HT1080 (cell line): ENCODE measurements around the gene TOMM6. TPM values are rescaled to one million over a fixed set of nuclear protein-coding genes. Genes with fewer than 3 reads are reported as not detected.
A peak's percentile ranks its signal among the peaks of the same experiment; 100 is the strongest.
"Not testable (repeated sequence)": the region's sequence is repeated elsewhere in the genome, so short reads cannot be mapped to it uniquely, and the experiment has no call there.

Source experiments
- DNase-seq: peaks from one replicate; pipeline ENCODE4 v3.0.0-alpha.2; 2015; ENCODE audit warnings: low read depth
- total RNA-seq: library from RNA; depleted of rRNA; stranded (reverse); fragments of >200 nt; shearing (Covaris generic); gene quantifications from 2 replicates; pipeline ENCODE4 v1.2.3, GENCODE V29; 2014

TOMM6 gene
- total RNA-seq, 1 experiment from 2014 or later = 246 TPM

DNA sequence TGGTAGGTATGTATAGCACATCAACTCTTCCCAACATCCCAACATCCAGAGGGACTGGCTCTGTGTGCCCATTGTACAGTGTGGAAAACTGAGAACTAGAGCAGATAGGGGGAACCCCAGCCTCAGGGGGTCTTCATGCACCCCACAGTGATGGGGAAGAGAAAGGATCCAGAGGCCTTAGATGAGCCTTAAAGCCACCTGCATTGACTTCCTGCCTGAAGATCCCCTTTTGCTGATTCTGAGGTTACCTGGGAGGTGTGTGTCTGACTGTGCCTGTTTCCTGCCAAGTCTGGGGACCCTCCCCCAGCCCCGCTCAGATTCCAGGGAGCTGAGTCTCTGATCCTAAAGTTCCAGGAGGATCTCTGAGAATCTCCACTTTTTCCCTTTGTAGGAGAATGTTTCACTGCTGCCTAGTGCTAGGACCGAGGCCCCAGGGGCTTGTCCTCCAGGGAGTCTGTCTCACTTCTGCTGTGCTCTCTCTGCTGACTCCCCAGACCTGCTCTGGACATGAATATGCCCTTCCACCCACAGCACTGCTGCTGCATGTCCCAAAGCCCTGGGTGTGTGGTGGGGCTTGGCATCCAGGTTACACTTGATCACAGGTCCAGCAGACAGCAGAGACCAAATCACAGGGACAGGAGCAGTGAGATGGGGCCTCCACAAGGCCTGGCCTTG lies 27.5 kb upstream of the TOMM6 start:
- DNase-seq = no peak

DNA sequence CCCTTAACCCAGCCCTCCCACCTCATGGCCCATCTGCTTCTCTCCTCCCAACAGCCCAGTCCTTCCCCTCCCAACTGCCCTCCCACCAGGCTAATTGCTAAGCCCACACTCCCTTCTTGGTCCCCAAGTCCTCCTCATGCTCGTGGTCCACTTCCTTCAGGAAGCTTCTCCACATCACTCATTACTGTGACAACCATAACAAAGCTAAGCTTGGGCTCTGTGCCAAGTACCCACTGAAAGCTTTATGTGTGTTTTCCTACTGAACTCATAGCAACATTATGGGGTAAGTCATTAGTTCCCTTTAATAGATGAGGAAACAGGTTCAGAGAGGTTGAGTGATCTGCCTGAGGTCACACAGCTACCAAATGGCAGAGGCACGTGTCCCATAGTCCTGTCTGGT lies 24.0 kb upstream of the TOMM6 start:
- DNase-seq = no peak

DNA sequence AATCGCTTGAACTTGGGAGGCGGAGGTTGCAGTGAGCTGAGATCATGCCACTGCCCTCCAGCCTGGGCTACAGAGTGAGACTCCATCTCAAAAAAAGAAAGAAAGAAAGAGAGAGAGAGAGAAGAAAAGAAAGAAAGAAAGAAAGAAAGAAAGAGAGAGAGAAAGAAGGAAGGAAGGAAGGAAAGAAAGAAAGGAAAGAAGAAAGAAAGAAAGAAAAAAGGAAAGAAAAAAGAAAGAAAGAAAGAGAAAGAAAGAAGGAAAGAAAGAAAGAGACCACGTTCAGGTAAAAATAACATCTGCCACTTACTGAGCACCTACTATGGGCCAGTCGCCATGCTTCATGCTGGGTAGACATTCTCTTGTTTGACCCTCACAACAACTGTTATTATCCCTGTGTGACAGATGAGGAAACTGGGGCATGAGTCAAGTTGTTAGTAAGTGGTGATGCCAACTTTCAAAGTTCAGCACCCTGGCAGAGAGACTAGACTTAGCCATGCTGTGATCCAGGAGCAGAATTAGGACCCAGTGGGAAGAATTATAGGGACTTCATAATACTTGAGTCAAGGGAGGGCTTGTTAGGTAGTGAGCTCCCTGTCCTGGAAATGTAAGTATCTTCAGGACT lies 21.3 kb upstream of the TOMM6 start:
- not testable (repeated sequence) for DNase-seq

DNA sequence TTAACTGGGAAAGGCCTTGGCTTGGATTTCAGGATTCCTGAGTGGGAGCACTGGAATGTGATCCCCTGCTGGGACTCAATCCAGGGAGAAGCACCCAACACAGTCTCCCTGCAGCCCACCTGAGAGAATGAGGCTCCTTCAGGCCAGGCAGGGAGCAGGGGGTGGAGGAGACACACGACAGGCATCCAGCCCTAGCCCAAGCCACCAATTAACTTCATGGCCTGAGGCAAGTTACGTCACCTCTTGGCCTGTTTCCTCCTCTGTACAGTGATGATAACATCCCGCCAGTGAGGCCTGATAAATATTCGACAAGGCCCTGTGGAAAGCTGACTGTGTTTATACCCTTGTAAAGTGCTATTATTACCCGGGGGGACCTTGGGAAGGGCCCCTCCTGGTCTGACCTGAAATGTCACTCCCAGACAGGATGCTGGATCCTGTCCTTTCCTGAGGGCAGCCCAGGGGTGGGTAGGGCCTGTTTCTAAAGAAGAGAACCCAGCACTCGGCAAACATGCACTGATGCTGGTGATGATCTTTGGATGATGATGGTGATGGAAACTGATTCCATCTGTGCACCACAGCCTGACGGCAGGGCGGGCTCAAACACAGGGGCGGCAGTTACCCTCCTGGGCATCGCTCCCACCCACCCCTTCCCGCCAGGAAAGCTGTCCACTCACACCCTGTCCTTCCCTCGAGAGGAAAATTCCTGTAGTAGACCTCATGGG lies 20.2 kb upstream of the TOMM6 start:
- DNase-seq = no peak

DNA sequence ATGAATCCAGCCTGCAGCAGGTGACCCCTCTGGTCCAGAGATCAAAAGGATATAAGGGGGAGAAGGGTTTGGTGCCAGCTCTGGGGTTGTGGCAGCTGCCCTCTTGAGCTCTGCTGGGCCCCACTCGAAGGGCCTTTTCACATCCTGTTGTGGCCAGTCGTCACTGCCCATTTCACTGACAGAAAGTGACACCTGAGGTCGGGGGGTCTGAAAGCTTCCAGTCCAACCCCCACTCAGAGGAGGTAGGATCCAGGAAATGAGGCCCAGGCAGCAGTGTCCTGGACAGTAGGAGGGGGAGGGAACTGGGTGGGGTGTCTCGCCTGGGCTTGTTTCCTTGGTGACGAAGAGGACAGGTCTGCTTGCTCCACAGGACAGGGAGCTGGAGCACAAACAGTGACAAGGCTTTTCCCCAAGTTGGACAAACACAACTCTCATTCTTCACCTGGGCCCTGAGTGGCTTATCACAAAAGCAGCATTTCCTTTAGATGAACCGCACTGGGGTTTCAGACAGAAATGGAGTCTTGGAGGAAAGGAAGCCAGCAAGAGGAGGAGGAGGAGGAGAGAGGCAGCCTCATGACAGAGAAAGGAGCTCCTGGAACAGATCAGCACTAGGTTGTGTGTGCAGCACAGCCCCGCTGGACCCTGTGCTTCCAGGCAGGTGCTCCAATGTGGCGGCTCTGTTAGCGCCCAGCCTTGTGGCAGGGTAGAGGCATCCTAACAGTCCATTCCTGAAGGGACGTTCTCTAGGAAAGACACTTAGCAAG lies 18.8 kb upstream of the TOMM6 start:
- DNase-seq = no peak

DNA sequence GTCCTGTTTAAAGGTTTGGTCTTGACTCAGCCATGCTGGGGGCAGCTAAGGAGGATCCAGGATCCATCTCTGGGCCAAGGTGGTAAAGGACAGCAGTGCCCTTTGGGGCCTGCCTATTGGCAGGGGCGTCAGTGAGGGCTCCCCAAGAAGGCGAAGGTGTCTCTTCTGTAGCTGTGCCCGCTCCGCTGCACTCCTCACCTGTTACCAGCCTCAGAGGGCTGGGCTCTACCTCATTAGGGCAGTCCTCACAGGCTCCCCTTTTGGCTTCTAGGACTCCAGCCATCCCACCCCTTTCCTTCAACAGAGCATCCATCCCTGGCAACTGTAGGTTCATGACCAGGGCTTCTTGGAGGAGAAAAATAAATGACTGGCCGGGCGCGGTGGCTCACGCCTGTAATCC lies 18.1 kb upstream of the TOMM6 start:
- DNase-seq = no peak

DNA sequence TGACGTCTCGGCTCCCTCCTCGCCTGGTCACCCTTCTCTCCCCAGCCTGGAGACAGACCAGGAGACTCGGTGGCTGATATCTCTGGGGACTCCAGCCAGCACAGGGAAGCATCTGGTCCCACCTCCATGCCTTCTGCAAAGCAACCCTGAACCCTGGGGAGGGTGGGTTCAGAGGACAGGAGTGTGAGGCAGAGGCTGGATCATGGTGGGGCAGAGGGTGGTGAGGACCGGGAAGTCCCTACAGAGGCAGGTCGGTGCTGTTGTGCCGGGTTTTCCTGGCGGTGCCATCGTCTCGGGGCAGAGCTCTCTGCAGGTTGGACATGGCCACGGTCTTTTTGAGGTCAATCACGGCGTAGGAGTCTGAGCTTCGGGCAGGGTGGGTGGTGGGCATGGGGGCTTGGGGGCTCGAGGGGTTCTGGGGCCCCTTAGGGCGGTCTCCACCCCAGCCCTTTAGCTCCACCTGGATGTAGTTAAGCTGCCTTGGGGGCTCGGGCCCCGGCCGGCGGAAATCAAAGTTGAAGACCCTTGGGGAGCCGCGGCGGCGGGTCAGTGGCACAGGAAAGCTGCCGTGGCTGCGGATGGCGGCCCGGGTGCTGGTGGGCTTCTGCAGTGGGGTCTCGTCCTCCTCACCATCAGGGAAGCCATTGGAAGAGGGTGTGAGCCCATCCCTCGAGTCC lies 17.0 kb upstream of the TOMM6 start:
- no peak for DNase-seq

DNA sequence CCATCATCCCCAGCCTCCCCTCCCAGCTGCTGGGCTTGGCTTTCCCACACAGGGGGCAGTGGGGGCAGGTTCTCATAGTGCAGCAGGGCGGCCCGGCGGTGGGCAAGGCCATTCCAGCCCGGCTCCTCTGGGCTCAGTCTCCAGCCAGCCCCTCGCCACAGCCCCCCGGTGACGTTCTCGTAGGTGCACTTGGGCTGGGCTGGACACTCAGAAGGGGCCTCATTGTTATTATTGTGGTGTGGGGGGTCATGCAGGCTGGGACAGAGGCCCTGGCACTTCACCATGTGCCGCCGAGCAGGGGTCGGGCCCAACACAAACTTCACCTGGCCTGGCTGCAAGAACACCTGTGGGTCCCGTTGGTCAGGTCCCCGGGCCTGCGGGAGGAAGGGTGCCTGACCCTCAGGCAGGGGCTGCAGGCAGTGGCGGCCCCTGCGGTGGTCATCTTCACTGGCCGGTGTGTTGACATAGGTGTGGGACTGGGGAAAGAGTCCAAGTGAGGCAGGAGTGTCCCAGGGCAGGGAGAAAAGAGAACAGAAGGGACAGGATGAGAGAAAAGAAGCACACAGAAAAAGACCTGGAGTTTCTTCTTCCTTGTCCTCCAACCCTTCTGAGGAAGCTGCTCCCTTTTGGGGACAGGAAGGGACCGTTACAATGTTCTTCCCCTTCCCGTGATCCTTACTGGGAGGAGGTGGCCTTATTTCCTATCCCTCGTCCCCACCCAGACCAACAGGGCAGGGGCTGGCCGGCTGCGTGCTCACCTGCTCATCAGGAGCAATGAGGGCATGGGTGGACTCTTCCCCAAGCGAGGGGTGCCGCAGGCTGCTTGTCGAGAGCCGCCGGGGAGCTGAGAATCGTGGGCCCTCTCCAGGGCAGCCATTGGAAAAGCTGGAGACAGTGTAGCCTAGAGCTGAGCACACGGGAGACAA lies 16.2 kb upstream of the TOMM6 start:
- DNase-seq = no peak

DNA sequence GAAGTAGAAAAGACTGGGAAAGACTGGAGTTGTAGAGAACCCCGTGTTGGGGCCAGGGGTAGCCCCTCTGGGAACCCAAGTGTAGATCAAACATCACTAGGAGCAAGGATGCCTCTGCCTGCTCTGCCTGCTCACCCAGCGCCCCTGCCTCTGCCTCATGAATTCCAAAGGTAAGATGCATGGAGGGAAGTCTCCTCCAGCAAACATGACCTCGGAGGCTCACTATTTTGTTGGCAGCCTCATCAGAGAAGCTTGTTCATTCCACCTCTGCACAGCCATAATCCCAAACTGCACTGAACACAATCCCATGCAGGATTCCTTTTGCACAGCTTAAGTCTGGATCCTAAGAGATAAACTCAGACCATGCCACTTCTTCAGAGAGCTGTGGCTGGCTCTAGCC lies 12.7 kb upstream of the TOMM6 start:
- no peak for DNase-seq

DNA sequence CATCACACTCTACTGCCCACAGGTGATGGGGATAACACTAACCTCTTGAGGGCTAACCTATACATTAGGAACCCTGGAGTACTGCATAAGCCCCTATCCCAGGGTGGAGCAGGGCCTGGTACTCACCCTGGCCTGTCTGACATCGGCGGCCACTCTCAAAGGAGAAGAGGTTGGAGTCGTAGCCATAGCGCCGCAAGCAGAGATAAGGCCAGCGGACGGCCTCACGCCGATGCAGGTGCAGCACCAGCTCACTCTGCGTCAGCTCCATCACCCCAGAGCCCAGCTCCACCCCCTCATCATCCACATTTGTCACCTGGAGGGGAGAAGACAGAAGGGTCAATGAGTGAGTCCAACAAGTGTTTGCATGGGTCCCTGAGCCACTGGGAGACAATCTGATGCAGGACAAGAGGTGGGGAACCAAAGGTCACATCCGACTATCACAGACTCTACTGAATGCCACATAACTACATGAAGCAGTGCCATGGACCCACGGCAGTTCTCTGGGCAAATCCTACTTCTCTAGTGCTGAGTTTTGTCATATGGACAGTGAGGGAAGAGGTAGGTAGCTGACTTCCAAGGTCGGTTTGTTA lies 12.1 kb upstream of the TOMM6 start:
- DNase-seq = no peak

DNA sequence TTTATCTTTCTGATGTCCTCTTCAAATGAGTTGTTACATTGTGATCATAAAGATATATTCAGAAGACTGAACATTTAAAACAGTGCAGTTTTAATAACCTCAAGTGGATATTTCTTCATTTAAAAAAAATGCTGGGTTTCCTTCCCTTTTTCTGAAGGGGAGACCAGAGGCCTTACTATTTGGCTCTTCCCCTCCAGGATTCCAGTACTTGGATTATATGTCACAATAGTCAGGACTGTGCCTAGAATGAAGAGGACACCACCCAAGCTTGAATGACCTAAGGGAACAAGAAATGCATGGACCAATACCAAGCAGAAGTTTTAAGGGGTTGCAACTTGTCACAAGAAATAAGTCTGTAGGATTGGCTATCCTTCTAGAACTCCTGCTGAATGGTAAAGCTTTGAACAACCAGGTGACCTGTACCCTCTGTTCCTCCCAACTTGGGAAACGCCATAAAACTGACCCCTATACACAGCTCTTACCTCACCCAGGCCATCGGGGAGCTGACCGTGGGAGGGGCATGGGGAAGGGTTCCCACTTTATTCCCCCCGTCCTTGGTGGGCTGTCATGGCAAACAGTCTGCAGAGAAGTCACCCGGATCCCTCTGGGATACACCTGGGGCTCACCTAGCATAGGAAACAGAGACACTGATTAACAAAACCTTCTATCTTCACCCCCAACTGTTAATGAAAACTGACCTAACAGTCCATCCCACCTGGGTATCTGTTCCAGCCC lies 9.8 kb upstream of the TOMM6 start:
- DNase-seq = no peak

DNA sequence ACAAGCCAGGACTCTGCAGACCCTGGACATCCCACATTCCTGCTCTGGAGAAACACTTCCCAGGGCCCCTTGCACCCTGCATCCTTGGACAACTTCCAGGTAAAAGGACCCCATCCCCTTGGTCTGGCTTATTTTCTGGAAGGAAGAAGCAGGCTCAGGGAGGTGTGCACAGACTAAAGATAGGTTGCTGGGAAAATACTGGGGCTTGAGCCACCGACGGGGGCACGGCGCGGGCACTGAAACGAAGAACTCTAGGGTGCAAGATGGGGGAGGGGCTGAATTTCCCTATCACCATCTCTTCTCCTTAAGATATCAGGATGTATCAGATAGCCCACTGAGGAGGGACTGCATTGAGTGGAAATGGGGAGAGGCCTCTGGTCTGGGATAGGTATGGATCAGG lies 8.6 kb upstream of the TOMM6 start:
- DNase-seq = no peak

DNA sequence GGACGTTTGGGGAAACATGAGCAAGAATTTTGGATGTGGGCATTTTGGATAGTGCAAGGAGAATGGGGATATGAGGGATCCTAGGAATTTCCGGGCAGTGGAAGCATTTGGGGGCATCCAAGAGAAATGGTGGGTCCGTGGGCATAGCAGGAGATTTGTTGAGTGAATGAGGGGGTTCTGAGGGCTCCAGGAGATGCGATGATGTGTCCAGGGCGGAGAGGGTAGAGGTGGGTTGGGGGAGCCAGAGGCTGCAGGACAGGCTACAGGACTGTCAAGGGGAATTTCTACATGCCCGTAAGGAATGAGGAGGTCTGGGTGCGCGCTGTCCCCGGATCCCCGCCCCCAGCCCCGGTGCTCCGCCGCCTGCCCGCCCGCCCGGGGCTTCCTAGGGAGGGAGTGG lies 8.2 kb upstream of the TOMM6 start:
- DNase-seq = no peak

DNA sequence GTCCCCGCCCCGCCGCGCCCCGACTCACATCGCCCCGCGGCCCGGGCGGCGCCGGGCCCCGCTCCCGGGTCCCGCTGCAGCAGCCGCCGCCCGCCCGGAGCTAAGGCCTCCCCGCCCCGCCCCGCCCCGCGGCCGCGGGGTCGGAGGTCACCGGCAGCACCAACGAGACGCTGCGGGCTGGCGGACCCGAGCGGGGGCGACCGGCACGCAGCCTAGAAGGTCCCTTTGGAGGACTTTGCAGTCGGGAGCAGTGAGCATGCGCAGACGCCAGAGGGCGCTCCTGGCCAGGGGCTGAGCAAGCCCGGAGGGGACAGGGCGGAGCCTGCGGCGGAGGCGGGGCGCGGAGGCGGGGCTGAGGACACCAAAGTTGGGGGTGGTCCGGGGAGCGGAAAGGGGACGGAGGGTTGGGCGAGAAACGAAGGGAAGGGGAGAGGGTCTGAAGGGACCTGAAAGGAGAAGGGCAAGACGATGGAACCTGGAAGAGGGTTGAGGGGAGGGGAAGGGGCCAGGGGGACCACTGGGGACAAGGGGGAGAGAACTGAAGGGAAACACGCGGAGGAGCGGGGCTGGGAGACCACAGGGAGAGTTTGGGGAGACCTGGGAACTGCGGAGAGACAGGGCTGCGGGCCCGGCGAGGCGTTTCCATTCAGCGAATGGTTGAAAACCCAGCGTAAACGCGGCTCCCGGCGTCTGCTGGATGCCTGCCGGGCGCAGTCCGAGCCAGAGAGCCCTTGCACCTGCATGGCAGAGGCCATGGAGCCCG lies 7.5 kb upstream of the TOMM6 start, which contains the start of gene FRS3:
Gene FRS3 (minus strand): TSS at position 113 of the 763 bp plus-strand sequence. CDS start 2,913 bp downstream, outside the sequence.
- DNase-seq = peak; percentile 88

DNA sequence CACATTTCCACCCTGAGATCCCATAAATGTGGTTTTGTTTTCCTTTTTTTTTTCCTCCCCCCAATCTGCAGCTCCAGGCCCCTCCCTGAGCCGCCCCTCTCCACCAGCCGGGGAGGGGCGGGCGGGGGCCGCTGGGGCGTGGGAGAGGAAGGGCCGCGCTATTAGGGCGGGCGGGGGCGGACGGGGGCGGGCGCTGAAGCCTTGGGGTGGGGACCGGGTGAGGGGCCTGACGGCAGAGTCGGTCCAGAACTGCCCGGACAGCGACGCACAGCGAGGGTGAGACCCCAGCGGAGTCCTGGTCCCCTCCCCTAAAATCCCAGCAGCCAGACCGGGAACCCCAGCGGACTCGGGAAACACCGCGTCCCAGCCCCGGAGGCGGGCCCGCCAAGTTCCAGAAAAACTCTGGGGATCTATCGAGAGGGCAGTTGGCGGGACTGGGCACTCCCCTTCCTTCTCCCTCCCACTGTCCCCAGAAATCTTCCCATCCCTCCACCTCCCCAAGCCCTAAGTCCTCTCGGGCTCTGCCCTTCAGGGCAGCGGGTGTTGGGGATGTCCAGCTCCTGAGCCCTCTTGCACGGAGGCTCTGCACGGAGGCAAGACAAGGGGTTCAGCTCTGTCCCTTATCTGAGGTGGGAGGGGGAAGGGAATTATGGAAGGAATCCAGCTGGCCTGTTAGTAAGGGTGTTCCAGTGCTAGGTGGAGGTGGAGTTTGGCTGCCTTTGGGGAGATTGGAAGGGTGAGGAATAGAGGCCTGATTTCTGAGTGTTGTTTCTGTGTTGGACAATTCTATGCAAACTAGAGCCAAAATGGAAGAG lies 6.7 kb upstream of the TOMM6 start, which contains the start of gene PRICKLE4:
Gene PRICKLE4 (plus strand): TSS at position 232 of the 815 bp plus-strand sequence. CDS start 2,692 bp downstream, outside the sequence.
- no peak for DNase-seq

DNA sequence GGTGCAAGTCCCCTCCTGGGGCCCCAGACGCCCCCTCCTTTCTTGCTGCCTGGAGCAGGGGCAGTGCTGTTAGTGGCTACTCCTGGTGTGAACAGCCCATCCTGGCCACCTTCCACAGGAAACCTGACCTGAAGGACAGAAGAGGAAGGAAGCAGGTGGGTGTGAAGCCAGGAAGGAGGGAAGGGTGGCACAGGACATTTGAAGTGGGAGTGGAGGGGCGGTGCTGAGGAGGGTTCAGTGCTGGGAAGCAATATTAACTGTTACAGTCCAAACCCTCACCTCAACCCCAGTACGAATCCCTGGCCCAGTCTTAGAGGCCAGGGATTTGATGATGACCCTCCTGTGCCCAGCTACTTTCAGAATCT lies 6.1 kb upstream of the TOMM6 start:
- DNase-seq = no peak

DNA sequence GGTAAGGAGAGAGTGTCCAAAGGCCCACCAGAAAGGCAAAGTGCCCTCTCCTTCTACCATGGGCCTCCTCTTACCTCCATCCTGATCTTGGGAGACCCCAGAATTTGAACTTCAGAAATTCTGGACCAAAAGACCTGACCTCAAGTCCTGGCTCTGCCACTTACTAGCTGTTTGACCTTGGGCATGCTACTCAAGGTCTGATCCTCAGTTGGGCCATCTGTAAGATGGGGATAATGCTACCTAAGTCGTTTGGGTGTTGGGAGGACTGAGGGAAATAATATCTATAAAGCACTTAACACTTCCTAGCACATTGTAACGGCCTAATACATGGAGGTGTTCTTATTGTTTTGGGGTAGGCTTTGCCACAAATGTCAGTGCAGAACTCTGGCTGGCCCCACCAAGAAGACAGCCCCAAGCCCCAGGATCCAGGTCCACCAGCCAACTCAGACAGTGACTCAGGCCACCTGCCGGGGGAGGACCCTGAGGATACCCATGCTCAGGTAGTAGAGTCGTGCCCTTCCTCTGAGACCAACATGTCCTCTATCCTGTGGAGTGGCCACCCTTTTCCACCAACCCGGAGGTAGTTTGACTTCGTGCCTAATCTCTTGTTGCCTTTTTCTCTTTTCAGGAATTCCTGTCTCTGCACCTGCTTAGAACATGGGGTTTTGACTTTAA lies 4.3 kb upstream of the TOMM6 start:
- no peak for DNase-seq
